Liver (tissue), 3 donors: ENCODE data around the gene CCNH.

Source experiments
- EGR1 ChIP-seq, 2 donors: IDR thresholded peaks; 2 replicates each; pipeline ENCODE4 v1.6.1; 2016 to 2018; ENCODE audit warnings: antibody characterized with exemption in 2 of 2, low read depth in 2 of 2
- FOXA2 ChIP-seq: IDR thresholded peaks from 2 replicates; pipeline ENCODE4 v1.6.1; 2016; ENCODE audit warnings: antibody characterized with exemption
- GABPA ChIP-seq, 2 donors: IDR thresholded peaks in 1 of 2; conservative IDR thresholded peaks in 1 of 2; 2 replicates each; pipeline ENCODE4 v1.6.1; 2016; ENCODE audit warnings: antibody characterized with exemption in 2 of 2, mild to moderate bottlenecking in 1 of 2, moderate library complexity in 1 of 2
- HNF4A ChIP-seq, 2 donors: conservative IDR thresholded peaks; 2 replicates each; pipeline ENCODE4 v1.6.1; 2016; ENCODE audit warnings: antibody characterized with exemption in 2 of 2, mild to moderate bottlenecking in 2 of 2
- JUND ChIP-seq, 2 donors: IDR thresholded peaks; 2 replicates each; pipeline ENCODE4 v1.6.1; 2016; ENCODE audit warnings: antibody characterized with exemption in 2 of 2
- RAD21 ChIP-seq, 2 donors: IDR thresholded peaks; 2 replicates each; pipeline ENCODE4 v1.6.1; 2016; ENCODE audit warnings: antibody characterized with exemption in 2 of 2, mild to moderate bottlenecking in 2 of 2
- REST ChIP-seq: IDR thresholded peaks from 2 replicates; pipeline ENCODE4 v1.6.1; 2016; ENCODE audit warnings: antibody characterized with exemption, mild to moderate bottlenecking
- SP1 ChIP-seq: IDR thresholded peaks from 2 replicates; pipeline ENCODE4 v1.6.1; 2018; ENCODE audit warnings: antibody characterized with exemption, mild to moderate bottlenecking
- TAF1 ChIP-seq: conservative IDR thresholded peaks from 2 replicates; pipeline ENCODE4 v1.6.1; 2016; ENCODE audit warnings: antibody characterized with exemption, mild to moderate bottlenecking
- YY1 ChIP-seq: IDR thresholded peaks from 2 replicates; pipeline ENCODE4 v1.6.1; 2016; ENCODE audit warnings: antibody characterized with exemption, mild to moderate bottlenecking
- TF ChIP-seq, protein P1 (sequence below): fragments of 150-350 bp; IDR thresholded peaks from 2 replicates; pipeline ENCODE4 v1.5.1; 2017; ENCODE audit warnings: improper control_type of control experiment, low read depth, low read length; ENCODE audit not compliant: missing input control
- TF ChIP-seq, protein P2 (sequence below): IDR thresholded peaks from 2 replicates; pipeline ENCODE4 v1.6.1; 2016; ENCODE audit warnings: antibody characterized with exemption
- TF ChIP-seq, protein P3 (sequence below): IDR thresholded peaks from 2 replicates; pipeline ENCODE4 v1.6.1; 2016; ENCODE audit warnings: antibody characterized with exemption
- TF ChIP-seq, protein P4 (sequence below): IDR thresholded peaks from 2 replicates; pipeline ENCODE4 v1.6.1; 2016; ENCODE audit warnings: antibody characterized with exemption
- donor health status: healthy.
- donor health status: healthy.

GRCh38 chr5:87438231-87438630, 25.5 kb upstream of the CCNH start:
- TF ChIP-seq, protein P1, sequence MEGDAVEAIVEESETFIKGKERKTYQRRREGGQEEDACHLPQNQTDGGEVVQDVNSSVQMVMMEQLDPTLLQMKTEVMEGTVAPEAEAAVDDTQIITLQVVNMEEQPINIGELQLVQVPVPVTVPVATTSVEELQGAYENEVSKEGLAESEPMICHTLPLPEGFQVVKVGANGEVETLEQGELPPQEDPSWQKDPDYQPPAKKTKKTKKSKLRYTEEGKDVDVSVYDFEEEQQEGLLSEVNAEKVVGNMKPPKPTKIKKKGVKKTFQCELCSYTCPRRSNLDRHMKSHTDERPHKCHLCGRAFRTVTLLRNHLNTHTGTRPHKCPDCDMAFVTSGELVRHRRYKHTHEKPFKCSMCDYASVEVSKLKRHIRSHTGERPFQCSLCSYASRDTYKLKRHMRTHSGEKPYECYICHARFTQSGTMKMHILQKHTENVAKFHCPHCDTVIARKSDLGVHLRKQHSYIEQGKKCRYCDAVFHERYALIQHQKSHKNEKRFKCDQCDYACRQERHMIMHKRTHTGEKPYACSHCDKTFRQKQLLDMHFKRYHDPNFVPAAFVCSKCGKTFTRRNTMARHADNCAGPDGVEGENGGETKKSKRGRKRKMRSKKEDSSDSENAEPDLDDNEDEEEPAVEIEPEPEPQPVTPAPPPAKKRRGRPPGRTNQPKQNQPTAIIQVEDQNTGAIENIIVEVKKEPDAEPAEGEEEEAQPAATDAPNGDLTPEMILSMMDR = no peak
- TF ChIP-seq, protein P2, sequence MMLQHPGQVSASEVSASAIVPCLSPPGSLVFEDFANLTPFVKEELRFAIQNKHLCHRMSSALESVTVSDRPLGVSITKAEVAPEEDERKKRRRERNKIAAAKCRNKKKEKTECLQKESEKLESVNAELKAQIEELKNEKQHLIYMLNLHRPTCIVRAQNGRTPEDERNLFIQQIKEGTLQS = no peak
- TF ChIP-seq REST (no peak), JUND (IDR thresholded peaks at IDR 0.05) (no peak), GABPA (IDR thresholded peaks at IDR 0.05 in 1 of 2, conservative IDR thresholded peaks at IDR 0.05 in 1 of 2) (no peak), SP1 (no peak), RAD21 (IDR thresholded peaks at IDR 0.05) (no peak), TAF1 (no peak), FOXA2 (no peak), HNF4A (conservative IDR thresholded peaks at IDR 0.05) (no peak), EGR1 (IDR thresholded peaks at IDR 0.05; ENCODE audit: low read depth in 2 of 2) (no peak), YY1 (no peak)
- TF ChIP-seq, protein P3, sequence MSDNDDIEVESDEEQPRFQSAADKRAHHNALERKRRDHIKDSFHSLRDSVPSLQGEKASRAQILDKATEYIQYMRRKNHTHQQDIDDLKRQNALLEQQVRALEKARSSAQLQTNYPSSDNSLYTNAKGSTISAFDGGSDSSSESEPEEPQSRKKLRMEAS = no peak
- TF ChIP-seq, protein P4, sequence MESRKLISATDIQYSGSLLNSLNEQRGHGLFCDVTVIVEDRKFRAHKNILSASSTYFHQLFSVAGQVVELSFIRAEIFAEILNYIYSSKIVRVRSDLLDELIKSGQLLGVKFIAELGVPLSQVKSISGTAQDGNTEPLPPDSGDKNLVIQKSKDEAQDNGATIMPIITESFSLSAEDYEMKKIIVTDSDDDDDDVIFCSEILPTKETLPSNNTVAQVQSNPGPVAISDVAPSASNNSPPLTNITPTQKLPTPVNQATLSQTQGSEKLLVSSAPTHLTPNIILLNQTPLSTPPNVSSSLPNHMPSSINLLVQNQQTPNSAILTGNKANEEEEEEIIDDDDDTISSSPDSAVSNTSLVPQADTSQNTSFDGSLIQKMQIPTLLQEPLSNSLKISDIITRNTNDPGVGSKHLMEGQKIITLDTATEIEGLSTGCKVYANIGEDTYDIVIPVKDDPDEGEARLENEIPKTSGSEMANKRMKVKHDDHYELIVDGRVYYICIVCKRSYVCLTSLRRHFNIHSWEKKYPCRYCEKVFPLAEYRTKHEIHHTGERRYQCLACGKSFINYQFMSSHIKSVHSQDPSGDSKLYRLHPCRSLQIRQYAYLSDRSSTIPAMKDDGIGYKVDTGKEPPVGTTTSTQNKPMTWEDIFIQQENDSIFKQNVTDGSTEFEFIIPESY = no peak
